HG03066 (cell line): ENCODE data around the gene LLCFC1.

Experiments
- ATAC-seq: cut with Tn5 transposase; IDR thresholded peaks from one replicate; pipeline ENCODE4 v1.9.1; 2021; ENCODE audit warnings: low read depth; ENCODE audit not compliant: unreplicated experiment

Gene LLCFC1

DNA sequence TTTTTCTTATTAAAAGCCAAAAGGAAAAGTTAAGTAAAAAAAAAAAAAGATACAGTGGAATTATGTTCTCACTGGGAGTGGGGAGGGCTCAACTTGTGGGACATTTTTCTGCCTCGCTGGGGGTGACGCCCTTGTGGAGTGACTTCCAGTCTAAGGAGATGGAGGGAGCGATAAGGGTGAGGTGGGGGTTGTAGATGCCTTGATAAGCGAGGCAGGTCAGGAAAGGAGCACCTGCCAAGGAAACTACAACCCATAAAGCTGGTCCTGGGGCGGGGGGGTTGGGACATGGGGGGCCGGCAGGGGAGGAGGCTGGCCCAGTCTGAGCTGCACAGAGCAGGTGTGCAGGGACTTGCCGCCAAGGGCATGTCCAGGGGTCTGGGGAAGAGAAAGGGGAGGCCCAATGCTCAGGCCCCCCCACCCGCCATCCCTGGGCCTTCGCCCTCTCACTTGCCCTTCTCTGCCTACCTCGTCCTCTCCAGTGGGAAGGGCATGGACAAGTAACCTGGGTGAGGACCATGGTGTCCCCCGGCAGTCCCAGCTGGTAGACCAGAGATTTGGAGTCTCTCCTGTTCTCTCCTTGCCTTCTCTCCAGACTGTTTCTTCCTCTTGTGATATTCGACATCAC, 3.2 kb upstream of the LLCFC1 start:
- ATAC-seq, result no peak

- ATAC-seq, result no peak
Observed at GRCh38 chr7:142938611-142939010, 673 bp upstream of the LLCFC1 start.

- ATAC-seq, result no peak
Observed at GRCh38 chr7:142940966-142941535, 1.8 kb downstream of the LLCFC1 start.

GRCh38 chr7:142941541-142941940, 2.3 kb downstream of the LLCFC1 start:
- ATAC-seq, result no peak

- no peak for ATAC-seq
Observed at GRCh38 chr7:142942746-142943145, 3.5 kb downstream of the LLCFC1 start.

DNA sequence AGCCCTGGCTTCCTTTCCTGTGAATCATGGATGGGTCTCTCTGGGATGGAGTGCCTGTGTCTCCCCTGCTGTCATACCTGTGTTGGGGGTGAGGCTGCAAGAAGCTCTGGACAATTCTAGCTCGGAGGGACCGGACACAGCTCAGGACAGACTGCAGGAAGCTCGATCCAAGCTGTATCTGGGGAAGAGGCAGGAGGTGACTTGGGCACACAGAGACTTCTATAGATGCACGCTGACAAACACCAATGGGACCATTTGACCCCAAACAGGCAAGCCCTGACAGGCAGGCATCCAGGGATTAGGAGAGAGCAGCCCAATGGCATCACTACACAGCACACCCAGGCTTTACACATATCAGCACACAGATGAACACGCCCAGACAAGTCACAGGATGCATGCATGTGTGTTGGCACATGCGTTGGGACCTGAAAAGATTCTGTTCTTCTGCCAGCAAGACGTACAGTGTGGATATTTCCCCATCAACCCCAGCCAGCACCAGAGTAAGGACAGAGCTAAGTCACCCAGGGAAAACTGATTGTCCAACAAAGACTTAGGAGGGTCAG, 4.5 kb downstream of the LLCFC1 start:
- ATAC-seq, result no peak

- no peak for ATAC-seq
Observed at GRCh38 chr7:142945001-142945400, 5.7 kb downstream of the LLCFC1 start.

DNA sequence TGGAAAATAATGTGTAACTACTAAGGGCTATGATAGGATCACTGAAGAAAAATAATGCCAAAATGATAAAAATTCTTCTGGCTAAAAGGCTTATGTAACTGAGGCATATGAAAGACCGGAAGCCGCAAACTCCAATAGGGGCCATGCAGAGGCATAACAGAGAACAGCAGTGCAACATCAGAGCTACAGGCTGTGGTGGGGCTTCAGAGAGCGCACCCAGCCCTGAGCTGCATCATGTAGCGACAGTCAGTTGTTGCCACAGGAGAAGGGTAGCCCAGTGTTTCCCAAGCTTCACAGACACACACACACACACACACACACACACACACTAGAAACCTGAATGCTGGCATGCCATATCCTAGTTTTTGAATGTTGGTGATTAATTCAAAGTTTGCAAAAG, 9.3 kb downstream of the LLCFC1 start:
- ATAC-seq, result no peak

DNA sequence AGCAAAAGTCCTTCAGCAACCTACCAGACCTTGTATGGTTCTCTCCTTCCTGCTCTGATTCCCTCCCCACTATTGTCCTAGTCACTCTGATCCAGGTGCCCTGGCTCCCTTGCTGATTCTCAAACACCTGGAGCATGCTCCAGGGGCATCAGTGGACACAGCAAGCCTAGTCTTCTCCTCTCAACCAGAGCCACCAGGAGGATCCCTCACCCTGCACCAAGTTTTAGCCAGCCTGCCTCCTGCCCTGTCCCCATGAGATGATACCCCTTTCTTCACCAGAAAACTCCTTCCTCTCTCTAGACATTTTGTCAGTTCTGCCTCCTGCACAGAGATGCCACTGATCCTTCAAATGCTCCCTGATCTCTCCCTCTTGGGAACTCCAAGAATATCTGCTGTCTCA, 11.0 kb downstream of the LLCFC1 start:
- ATAC-seq, result no peak

DNA sequence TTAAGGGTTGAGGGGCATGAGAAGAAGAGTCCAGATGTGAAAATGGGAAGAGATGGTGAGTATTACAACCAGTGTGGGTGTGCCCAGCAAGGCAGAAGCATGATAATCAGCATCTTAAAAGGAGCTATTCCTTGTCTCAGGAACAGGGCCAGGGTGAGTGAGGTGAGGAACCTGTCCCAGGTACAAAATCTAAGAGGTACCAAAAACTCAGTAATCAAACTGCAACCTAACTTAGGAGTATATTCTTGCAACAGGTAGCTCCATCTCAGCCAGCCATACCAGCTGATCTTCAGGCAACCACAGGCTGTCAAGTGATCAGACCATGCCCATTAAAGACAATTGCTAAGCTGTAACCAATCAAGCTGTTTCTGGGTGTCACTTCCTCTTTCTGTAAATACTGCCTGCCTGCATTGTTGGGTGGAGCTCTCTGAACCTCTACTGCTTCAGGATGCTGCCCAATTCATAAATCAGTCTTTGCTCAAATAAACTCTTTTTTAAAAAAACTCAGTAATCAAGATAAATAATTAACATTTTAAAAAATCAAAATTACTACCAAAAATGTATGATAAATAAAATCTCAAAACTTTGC, 15.5 kb downstream of the LLCFC1 start:
- ATAC-seq, result no peak

DNA sequence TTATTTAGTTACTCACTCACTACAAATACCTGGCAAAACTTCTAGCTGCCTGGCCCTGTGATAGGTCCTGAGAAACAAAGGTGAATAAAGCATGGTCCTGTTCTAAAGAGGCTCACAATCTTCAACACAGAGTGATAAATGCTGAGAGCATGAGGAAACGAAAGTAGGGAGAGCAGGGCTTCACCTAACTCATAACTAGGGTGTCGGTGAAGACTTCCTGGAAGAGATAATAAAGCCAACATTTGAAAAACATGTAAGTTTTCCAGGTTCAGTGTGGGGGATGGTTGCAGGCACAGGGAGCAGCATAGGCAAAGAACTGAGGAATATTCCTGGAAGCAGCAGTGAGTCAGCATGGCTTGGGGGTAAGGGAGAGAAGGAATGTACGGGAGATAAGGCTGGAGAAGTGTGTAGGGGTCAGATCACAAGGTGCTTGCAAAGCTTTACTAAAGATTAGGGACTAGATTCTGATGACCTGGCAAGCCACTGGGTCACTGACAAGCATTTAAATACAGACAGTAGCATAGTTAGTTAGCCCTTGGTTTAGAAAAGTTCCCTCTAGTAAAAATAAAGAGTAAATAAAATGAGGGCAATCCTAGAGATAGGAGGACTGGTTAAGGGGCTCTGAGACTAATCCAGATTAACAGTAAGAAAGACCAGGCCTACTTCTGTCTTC, 17.8 kb downstream of the LLCFC1 start:
- ATAC-seq, result no peak

DNA sequence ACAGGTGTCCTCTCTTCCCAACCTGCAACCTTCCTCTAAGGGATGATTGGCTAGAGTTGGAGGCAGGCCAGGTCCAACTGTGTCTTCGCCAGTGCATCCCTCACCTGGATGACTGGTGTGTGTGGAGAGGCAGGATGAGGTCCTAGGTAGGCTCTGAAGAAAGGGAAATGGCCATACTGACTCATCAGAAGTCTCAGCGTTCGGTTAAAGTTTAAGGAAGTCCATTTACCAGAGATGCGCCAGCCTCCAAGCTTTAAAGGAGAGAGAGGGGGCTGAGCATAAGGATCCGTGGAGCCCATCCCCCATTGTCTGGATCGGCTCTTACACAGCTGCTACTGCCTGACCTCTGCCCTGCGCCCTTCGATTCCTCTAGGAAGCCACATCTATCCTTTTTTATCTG, 18.4 kb downstream of the LLCFC1 start:
- no peak for ATAC-seq

DNA sequence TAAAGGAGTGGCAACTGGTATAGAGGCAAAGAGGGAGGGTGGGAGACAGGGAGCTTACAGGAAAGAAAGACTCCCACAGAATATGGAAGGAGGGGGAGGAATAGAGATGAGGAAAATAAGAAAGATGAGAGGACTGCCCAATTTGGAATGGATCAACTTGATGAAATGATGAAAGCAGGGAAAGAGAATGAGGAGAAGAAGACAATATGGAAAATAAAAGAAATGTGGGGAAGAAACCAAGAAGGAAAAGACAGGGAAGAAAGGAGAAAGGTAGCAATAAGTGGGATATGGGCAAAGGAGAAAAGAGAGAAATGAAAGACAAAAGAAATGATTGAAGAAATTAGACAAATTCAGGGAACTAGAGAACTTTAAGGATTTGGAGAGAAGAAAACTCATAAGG, 19.9 kb downstream of the LLCFC1 start:
- no peak for ATAC-seq

DNA sequence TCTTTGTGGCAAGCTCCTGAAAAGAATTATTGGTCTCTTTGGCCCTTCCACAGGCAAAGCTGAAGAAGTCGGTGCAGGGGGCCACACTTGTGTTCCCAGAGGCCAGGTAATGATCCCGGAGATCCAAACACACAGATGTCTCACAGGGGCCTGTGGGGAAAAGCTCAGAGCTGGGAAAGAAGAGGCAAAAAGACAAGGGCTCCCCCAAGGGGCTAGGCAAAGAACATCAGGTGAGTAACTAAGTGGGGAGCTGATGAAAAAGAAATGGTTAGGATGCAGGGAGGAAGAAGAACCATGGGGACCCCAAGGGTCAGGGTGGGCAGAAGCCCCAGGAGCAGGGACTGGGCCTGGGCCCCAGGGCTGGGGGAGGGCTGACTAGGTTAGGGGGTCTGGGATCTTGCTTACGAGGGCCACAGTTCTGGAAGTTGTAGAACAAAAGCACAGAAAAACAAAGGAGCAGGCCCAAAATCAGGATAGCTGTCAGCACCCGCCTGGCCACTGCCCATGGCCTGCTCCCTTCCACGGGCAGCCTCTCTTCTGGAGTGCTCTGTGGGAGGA, 21.8 kb downstream of the LLCFC1 start:
- no peak for ATAC-seq

- no peak for ATAC-seq
Observed at GRCh38 chr7:142961595-142961972, 22.3 kb downstream of the LLCFC1 start.

- ATAC-seq, result no peak
Observed at GRCh38 chr7:142961973-142962926, 23.0 kb downstream of the LLCFC1 start, which contains the start of gene KEL. TSS of gene KEL (minus strand) at chr7:142962363. CDS start at chr7:142962206, 157 bp downstream.

DNA sequence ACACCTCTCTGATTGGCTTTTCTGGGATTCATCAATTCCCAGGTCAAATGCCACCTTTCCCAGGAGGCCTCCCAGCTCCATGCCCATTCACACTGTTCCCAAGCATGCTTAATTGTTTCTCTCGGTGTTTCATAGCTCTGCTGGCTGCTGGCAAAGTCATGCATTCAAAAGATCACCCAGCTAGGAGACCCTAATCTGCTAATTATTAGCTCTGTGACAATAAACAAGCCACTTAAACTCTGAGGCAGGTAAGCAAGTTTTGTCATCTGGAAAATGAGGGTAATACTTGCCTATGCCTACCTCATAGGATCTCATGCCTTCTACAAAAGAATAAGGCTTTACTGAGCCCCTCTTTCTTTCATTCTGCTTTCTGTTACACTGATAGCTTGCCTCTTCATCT, 23.7 kb downstream of the LLCFC1 start:
- ATAC-seq, result no peak

DNA sequence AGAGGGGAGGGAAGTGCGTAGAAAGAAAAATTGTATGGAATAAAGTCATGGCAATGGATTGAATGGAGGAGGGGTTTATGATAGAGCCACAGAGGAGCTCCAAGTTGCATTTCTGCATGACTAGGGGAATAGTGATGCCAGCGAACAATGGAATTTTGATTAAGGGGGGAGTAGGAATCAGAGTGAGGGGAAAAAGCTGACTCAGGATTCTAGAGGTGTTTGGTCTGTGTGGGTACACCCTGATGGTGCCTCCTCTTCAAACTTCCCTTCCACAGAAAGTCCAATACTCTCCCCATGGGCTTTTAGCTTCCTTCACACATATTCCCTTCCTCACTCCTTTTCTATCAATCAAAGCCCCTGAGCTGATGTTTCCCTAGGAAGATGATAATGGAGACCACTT, 24.7 kb downstream of the LLCFC1 start:
- no peak for ATAC-seq

GRCh38 chr7:142964502-142965246, 25.4 kb downstream of the LLCFC1 start:
- ATAC-seq, result no peak
